ENCODE results near the gene INO80.

INO80 gene

GRCh38 chr15:40930430-40931299 lies 185.4 kb downstream of the INO80 start:
- no peak for DNase-seq (ENCODE audit: low read depth)

- DNase-seq (ENCODE audit: low read depth): no peak
Observed at GRCh38 chr15:40929660-40930429, 186.2 kb downstream of the INO80 start.

Data from T-helper 22 cell (primary cell).